ENCODE data around the gene BCKDHA.
"Not testable (repeated sequence)": the region's sequence is repeated elsewhere in the genome, so short reads cannot be mapped to it uniquely, and the experiment has no call there.

BCKDHA gene

DNA sequence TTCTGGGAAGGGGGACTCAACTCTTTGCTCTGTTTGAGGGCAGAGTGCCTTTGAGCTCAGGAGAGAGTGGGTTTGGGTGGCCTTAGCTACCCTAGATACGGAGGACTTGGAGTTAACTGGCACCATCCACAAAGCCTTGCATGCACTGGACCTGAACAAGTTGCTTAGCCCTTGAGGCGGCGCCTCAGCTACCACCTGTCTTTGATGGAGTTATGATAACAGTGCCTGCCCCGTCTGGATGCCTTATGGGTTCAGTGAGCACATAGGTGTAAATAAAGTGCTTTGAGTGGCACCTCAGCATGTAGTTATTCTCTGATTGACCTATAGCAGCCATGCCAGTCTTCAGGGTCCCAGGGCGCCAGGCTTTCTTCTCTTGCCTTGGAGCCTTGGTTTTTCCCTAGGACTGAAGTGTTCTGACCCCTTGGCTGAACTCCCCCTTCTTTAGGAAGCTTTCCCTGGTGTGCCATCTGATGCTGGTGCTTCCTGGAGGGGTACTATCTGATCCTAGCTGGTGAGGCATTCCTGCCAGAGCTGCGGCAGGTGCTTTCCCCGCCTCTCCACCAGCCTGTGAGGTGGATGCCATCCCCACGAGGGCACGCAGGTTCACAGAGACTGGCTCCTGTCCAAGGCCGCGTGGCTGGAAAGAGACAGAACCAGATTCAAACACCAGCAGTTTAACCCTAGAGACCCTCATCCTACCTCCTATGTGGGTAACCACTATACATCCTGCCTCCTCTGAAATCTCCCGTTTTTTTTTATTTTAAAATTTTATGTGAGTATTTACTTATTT is 5.8 kb downstream of the BCKDHA start:
- no peak for DNase-seq (ENCODE audit: low read depth in 1 of 2, low spot score in 1 of 2)

DNA sequence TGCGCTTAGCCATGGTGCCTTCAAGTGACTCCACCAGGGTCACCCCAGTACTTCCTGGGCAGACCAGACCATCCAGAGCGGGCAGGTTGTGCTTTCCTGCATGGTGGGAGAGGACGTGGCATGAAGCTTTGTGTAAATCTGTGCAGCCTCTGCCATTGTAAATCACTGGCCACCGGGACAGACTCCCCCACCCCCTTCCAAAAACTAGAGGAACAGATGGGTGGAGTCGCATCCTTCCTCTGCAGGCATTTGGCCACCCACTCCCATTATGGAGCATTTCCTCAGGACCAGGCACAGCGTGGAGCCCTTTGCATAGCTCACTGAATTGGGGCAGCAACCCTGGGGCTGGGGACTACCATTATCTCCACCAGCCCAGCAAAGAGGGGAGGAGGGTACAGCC is 8.2 kb downstream of the BCKDHA start:
- no peak for DNase-seq (ENCODE audit: low read depth in 1 of 2, low spot score in 1 of 2)

DNA sequence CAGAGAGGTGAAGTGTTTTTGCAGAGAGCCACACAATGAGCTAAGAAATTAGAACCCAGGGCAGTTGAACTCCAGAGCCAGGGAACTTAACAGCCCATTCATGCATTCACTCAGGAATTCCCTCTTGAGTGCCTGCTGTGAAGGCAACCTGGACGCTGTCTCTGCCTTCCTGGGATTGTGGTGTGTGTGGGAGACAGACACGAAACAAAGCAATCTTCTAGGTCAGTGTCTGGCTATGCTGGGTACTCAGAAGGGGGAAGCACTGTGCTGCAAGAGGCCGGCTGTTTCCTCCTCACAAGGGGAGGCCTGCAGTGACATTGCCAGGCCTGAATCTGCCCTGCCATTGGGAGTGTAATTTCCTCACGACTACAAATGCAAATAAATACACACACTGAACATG is 9.7 kb downstream of the BCKDHA start:
- DNase-seq (ENCODE audit: low read depth in 1 of 2, low spot score in 1 of 2): no peak

GRCh38 chr19:41408256-41408655 is 10.6 kb downstream of the BCKDHA start:
- no peak for DNase-seq (ENCODE audit: low read depth in 1 of 2, low spot score in 1 of 2)

- not testable (repeated sequence) for DNase-seq (ENCODE audit: low read depth in 1 of 2, low spot score in 1 of 2)
Observed at GRCh38 chr19:41408846-41409245, 11.2 kb downstream of the BCKDHA start.

DNA sequence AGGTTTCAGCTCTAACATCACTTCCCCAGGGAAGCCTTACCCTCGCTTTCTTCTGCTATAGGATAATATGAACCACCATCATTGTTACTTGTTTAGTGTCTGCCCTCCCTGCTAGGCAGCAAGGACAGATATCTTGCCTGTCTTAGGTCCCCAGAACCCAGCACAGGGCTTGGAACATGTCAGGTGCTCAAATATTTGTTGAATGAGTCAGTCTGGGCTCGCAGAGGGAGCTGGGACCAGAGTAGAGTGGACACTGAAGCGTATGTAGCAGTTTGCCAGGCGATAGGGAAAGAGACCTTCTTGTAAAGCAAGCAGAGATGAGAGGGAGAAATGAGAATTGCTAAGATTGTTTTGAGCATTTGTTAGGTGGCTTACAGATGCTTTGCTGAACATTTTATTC is 11.7 kb downstream of the BCKDHA start:
- no peak for DNase-seq (ENCODE audit: low read depth in 1 of 2, low spot score in 1 of 2)

- no peak for DNase-seq (ENCODE audit: low read depth in 1 of 2, low spot score in 1 of 2)
Observed at GRCh38 chr19:41410336-41411054, 12.9 kb downstream of the BCKDHA start.

DNA sequence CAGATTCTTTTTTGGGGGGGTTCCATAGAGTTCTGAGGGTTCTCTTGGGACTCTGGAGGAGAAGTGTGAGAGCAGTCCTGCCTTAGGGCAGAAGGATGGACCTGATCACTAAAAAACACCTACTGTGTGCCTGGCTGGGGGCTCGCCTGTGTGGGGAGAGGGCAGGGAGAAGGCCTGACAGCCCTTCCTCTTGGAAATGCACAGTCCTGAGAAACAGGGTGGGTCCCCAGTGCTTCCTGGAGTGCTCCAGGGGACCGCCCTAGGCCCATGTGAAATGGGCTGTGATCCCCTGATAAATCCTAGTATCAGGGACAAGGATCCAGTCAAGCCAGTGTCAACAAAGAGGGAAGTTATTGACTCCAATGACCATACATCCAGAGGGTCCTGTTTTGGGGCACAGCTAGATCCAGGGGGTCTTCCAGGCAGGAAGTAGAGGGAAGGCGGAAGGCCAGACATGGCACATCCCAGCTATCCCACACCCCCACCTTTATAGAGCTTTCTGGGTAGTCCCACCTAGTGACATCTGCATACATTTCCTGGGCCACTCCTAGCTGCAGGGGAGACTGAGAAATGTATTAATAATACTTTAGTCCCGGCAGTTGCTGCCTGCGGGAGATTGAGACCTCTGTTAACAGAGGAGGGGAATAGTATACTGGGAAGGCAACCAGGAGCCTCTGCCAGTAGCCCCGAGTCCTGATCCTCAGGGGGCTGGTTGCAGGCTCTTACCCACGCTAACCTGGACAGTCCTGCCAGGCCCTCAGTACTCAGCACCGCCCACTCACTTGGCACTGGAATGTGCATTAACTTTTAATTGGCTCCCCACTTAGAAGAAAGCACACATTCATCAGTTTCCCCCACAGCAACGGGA is 13.7 kb downstream of the BCKDHA start:
- no peak for DNase-seq (ENCODE audit: low read depth in 1 of 2, low spot score in 1 of 2)

- DNase-seq (ENCODE audit: low read depth in 1 of 2, low spot score in 1 of 2): no peak
Observed at GRCh38 chr19:41411968-41412265, 14.3 kb downstream of the BCKDHA start.

DNA sequence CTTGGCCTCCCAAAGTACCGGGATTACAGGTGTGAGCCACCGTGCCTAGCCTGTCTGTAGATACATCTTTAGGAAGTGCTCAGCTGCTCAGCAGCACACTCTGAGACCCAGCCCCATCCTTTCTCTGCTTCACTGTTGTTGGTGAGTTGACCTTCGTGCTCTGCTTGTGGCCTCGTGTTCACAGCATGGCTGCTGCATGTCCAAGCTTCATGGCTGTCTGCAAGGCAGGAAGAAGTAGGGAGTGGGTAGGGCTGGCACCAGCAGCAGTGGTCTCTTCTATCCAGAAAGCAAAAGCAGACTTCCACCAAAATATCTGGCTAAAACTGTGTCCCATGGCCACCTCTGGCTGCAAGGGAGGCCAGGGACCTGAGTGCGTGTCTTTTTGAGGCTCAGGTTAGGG is 15.3 kb downstream of the BCKDHA start:
- DNase-seq (ENCODE audit: low read depth in 1 of 2, low spot score in 1 of 2): no peak

DNA sequence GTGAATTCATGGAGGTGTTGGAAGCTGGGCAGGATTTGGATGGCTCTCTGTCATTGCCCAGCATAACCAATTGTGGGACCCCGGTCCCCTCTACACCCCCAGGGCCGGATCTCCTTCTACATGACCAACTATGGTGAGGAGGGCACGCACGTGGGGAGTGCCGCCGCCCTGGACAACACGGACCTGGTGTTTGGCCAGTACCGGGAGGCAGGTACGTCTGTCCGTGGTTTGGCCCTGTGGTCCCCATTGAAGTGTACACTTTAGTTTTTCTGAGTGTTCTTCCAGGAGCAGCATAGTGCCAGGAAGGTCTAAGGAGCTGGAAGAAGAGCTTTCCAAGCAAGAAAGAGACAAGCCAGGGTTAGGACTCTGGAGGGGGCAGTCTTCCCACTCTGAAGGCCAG is 16.3 kb downstream of the BCKDHA start:
- DNase-seq (ENCODE audit: low read depth in 1 of 2, low spot score in 1 of 2): no peak

DNA sequence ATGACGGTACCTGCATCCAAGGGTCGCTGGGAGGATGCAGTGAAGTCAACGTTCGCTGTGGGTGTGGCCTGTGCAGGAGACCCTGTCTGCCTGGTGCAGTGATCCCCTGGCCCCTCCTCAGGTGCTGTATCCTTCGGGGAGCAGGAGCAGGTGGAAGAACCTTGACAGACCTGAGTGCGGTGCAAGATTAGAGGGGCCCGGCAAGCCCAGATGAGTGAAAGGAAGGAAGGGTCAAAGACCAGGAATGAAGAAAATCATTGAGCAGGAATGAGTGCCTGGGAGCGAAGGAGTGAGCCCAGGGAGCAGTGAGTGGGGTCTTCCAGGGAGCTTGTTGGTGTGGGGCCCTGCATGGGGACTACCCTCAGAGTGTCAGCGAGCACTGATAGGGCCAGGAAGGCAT is 16.8 kb downstream of the BCKDHA start:
- no peak for DNase-seq (ENCODE audit: low read depth in 1 of 2, low spot score in 1 of 2)

DNA sequence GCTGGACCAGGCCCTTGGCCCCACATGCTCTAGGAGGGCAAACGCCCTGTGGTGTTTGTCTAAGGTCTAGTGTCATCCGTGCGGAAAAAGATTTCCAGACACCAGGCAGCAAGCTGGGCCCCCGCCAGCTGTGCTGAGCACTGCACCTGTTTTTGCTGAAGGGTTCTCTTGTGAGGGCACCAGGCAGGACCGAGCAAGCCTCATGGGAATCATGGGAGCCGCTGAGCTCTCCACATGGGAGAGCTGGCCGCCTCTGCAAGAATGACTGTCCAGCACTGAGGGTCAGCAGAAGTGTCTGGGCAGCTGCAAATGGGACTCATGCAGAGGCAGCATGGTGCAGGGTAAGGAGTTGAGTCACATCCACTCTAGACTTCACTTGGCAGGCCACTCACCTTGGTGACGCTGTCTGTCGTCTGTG is 17.5 kb downstream of the BCKDHA start:
- DNase-seq (ENCODE audit: low read depth in 1 of 2, low spot score in 1 of 2): no peak

- no peak for DNase-seq (ENCODE audit: low read depth in 1 of 2, low spot score in 1 of 2)
Observed at GRCh38 chr19:41416194-41416674, 18.6 kb downstream of the BCKDHA start.

- DNase-seq (ENCODE audit: low read depth in 1 of 2, low spot score in 1 of 2): no peak
Observed at GRCh38 chr19:41420101-41420880, 22.7 kb downstream of the BCKDHA start.

DNA sequence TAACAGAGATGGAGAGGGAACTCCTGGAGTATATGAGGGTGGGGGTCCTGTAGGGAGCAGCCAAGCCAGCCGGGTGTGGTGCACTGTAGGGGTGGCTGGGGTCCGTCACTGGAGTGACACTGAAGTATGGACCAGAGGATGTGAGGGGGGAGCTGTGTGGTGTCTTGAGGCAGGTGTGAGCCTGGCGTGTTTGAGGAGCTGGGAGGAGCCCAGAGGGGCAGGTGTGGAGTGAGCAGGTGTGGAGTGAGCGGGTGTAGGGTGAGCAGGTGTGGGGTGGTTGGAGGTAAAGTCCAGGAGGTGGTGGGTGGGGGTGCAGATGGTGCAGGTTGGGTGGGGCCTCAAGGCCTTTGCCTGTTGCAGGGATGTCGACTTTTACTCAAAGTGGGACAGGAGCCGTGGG is 23.7 kb downstream of the BCKDHA start:
- no peak for DNase-seq (ENCODE audit: low read depth in 1 of 2, low spot score in 1 of 2)

DNA sequence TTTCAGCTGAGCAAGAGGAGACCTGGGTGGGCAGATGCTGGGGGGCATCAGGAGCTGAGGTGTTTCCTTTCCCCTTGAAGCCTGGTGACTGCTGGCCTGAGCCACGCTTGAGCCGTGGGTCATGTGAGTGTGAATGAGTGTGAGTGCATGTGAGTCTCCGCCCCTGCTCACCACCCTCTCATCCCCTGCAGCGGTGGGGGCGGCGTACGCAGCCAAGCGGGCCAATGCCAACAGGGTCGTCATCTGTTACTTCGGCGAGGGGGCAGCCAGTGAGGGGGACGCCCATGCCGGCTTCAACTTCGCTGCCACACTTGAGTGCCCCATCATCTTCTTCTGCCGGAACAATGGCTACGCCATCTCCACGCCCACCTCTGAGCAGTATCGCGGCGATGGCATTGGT is 24.4 kb downstream of the BCKDHA start:
- no peak for DNase-seq (ENCODE audit: low read depth in 1 of 2, low spot score in 1 of 2)

- DNase-seq (ENCODE audit: low read depth in 1 of 2, low spot score in 1 of 2): no peak
Observed at GRCh38 chr19:41422456-41422855, 24.8 kb downstream of the BCKDHA start.

GRCh38 chr19:41422955-41423354 is 25.3 kb downstream of the BCKDHA start:
- no peak for DNase-seq (ENCODE audit: low read depth in 1 of 2, low spot score in 1 of 2)

- DNase-seq (ENCODE audit: low read depth in 1 of 2, low spot score in 1 of 2): no peak
Observed at GRCh38 chr19:41424335-41425173, 26.9 kb downstream of the BCKDHA start.

Data from activated T-helper 1 cell treated with anti-CD3 and anti-CD28 coated beads, Interleukin-2, amount 50 U/mL, for 16 hours (primary cell).